ENCODE data around the gene MAGEA8. TPM values are rescaled to one million over a fixed set of nuclear protein-coding genes. Genes with fewer than 3 reads are reported as not detected.
"Not testable (repeated sequence)": the region's sequence is repeated elsewhere in the genome, so short reads cannot be mapped to it uniquely, and the experiment has no call there.

MAGEA8 gene
- total RNA-seq, 2 donors from 2014 or later: not detected

GRCh38 chrX:149929400-149929799 lies 48.4 kb downstream of the MAGEA8 start, which contains the start of gene HSFX4:
HSFX4 (plus strand) TSS chrX:149929573; CDS start chrX:149929645, 72 bp downstream.
- ATAC-seq; H3K9me3 Mint-ChIP-seq; DNase-seq (ENCODE audit: low spot score in 2 of 2); H3K36me3 Mint-ChIP-seq; H3K27ac Mint-ChIP-seq: not testable (repeated sequence)

DNA sequence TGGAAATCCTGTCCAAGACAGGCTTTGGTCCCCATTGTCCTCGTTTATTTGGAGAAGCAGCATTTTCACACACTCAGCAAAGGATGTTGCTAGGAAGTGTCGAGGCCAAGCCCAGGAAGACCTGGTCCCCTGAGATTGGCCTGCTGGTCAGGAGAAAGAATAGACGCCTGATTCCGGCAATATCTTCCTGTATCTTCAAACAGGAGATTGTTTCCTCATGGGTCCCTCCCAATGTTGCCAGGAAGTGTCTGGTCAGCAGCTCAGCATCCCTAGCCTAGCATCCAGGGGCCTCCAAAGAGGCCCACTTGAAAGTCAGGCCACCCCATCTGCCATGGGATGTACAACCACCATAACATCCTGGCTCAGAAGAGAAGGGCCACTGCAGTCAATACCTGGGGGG lies 50.4 kb downstream of the MAGEA8 start:
- not testable (repeated sequence) for DNase-seq (ENCODE audit: low spot score in 2 of 2); H3K36me3 Mint-ChIP-seq; H3K27ac Mint-ChIP-seq; H3K9me3 Mint-ChIP-seq; ATAC-seq

GRCh38 chrX:149932150-149932549 lies 51.2 kb downstream of the MAGEA8 start:
- not testable (repeated sequence) for ATAC-seq; H3K27ac Mint-ChIP-seq; DNase-seq (ENCODE audit: low spot score in 2 of 2); H3K36me3 Mint-ChIP-seq; H3K9me3 Mint-ChIP-seq

GRCh38 chrX:149932970-149933369 lies 52.0 kb downstream of the MAGEA8 start:
- H3K9me3 Mint-ChIP-seq; DNase-seq (ENCODE audit: low spot score in 2 of 2); H3K36me3 Mint-ChIP-seq; ATAC-seq; H3K27ac Mint-ChIP-seq: not testable (repeated sequence)

GRCh38 chrX:149933547-149933946 lies 52.6 kb downstream of the MAGEA8 start:
- not testable (repeated sequence) for H3K36me3 Mint-ChIP-seq; DNase-seq (ENCODE audit: low spot score in 2 of 2); ATAC-seq; H3K27ac Mint-ChIP-seq; H3K9me3 Mint-ChIP-seq

Other genes with a start within 250 kb of the MAGEA8 start
- 10 to 100 TPM in 1 of 2 donors, 1 to 10 TPM in 1; 9.0 to 21.5 TPM for gene TMEM185A, start 249.4 kb upstream of the MAGEA8 start, total RNA-seq
- not detected for gene MAGEA11, start 169.1 kb upstream of the MAGEA8 start, total RNA-seq
- under 1 TPM; 0.11 to 0.72 TPM for gene HSFX1, start 107.1 kb upstream of the MAGEA8 start, total RNA-seq
- gene MAGEA9, start 99.3 kb upstream of the MAGEA8 start, total RNA-seq: not detected
- not detected for gene HSFX4, start 48.4 kb downstream of the MAGEA8 start, total RNA-seq
- 10 to 100 TPM; 24.2 to 34.0 TPM for gene EOLA2, start 57.3 kb downstream of the MAGEA8 start, total RNA-seq

All from activated naive CD4-positive, alpha-beta T cell treated with anti-CD3 and anti-CD28 coated beads, Interleukin-2, amount 50 U/mL, for 72 hours (primary cell).